ENCODE measurements around the gene HMMR.
A peak's percentile ranks its signal among the peaks of the same experiment; 100 is the strongest.

HMMR gene

GRCh38 chr5:163459462-163459818 is 992 bp upstream of the HMMR start:
- DNase-seq (ENCODE audit: low spot score) = peak; percentile 11

GRCh38 chr5:163459819-163460561 is 442 bp upstream of the HMMR start, which contains the start of gene NUDCD2:
TSS of gene NUDCD2 (minus strand) at chr5:163460102. CDS start at chr5:163460050, 52 bp downstream.
- DNase-seq (ENCODE audit: low spot score) = peak; percentile 98

GRCh38 chr5:163463063-163463435 is 2.6 kb downstream of the HMMR start:
- no peak for DNase-seq (ENCODE audit: low spot score)

GRCh38 chr5:163467682-163468081 is 7.2 kb downstream of the HMMR start:
- DNase-seq (ENCODE audit: low spot score) = no peak

- no peak for DNase-seq (ENCODE audit: low spot score)
These were observed 13.3 kb downstream of the HMMR start for GRCh38 chr5:163473635-163474243.

GRCh38 chr5:163475411-163475810 is 15.0 kb downstream of the HMMR start:
- no peak for DNase-seq (ENCODE audit: low spot score)

GRCh38 chr5:163478126-163478981 is 17.9 kb downstream of the HMMR start:
- DNase-seq (ENCODE audit: low spot score) = no peak

- no peak for DNase-seq (ENCODE audit: low spot score)
These were observed 18.5 kb downstream of the HMMR start for GRCh38 chr5:163478982-163479271.

- no peak for DNase-seq (ENCODE audit: low spot score)
These were observed 28.8 kb downstream of the HMMR start for GRCh38 chr5:163489055-163489744.

GRCh38 chr5:163489745-163490075 is 29.3 kb downstream of the HMMR start:
- DNase-seq (ENCODE audit: low spot score) = no peak

GRCh38 chr5:163496286-163496685 is 35.9 kb downstream of the HMMR start:
- no peak for DNase-seq (ENCODE audit: low spot score)

GRCh38 chr5:163497315-163497714 is 36.9 kb downstream of the HMMR start:
- no peak for DNase-seq (ENCODE audit: low spot score)

- DNase-seq (ENCODE audit: low spot score) = no peak
These were observed 38.5 kb downstream of the HMMR start for GRCh38 chr5:163498886-163499285.

- DNase-seq (ENCODE audit: low spot score) = no peak
These were observed 42.1 kb downstream of the HMMR start for GRCh38 chr5:163502521-163502920.

- peak; percentile 53 for DNase-seq (ENCODE audit: low spot score)
These were observed 43.0 kb downstream of the HMMR start for GRCh38 chr5:163503106-163504078.

GRCh38 chr5:163504079-163504931 is 43.9 kb downstream of the HMMR start:
- peak; percentile 53 for DNase-seq (ENCODE audit: low spot score)

GRCh38 chr5:163505049-163505367 is 44.6 kb downstream of the HMMR start:
- no peak for DNase-seq (ENCODE audit: low spot score)

- peak; percentile 97 for DNase-seq (ENCODE audit: low spot score)
These were observed 45.1 kb downstream of the HMMR start, which contains the start of gene MAT2B for GRCh38 chr5:163505368-163506094. TSS of gene MAT2B (plus strand) at chr5:163505619. CDS start at chr5:163505687, 68 bp downstream.

- no peak for DNase-seq (ENCODE audit: low spot score)
These were observed 45.6 kb downstream of the HMMR start for GRCh38 chr5:163506095-163506457.

- peak; percentile 50 for DNase-seq (ENCODE audit: low spot score)
These were observed 46.3 kb downstream of the HMMR start for GRCh38 chr5:163506726-163507125.
